IMR-90 (cell line): ENCODE results near the gene PSG1. TPM values are rescaled to one million over a fixed set of nuclear protein-coding genes. Genes with fewer than 3 reads are reported as not detected.

Experiments used
- ATAC-seq: fragments of 200-7000 bp; cut with Tn5 transposase; 2 replicates; pipeline ENCODE4 v1.9.1; 2020; ENCODE audit warnings: low read depth, mild to moderate bottlenecking, moderate library complexity
- BruUV-seq: library from RNA; stranded (reverse); fragments of 400-500 nt; replicated peaks from 2 replicates; lab custom pipeline; 2021; lab: Mats Ljungman, UMichigan
- CTCF ChIA-PET: fragments of 300-600 bp; formaldehyde crosslinking; extraction: SDS; loops from one replicate; lab custom pipeline; 2021; ENCODE audit warnings: antibody characterized with exemption; lab: Yijun Ruan, JAX
- POLR2A ChIA-PET: fragments of 300-600 bp; sonication (Branson Sonifier 250); formaldehyde crosslinking; loops from one replicate; lab custom pipeline; 2022; ENCODE audit warnings: antibody characterized with exemption; ENCODE audit not compliant: unreplicated experiment; lab: Charles Lee
- DNase-seq: peaks from one replicate; pipeline ENCODE4 v3.0.0; 2013
- H2AFZ ChIP-seq: replicated peaks from 2 replicates; pipeline ENCODE3; 2013; ENCODE audit warnings: low read length, mild to moderate bottlenecking; ENCODE audit not compliant: poor library complexity
- H2AK5ac ChIP-seq: 2 replicates; pipeline ENCODE4 v1.6.1; 2013; ENCODE audit warnings: low read depth, low read length, inconsistent platforms
- H2AK9ac ChIP-seq: replicated peaks from 2 replicates; pipeline ENCODE3; 2013; ENCODE audit warnings: mild to moderate bottlenecking, low read depth, low read length, moderate library complexity; ENCODE audit not compliant: poor library complexity
- H2BK120ac ChIP-seq: 2 replicates; pipeline ENCODE4 v1.6.1; 2013; ENCODE audit warnings: low read depth, low read length, inconsistent platforms
- H2BK15ac ChIP-seq: 3 replicates; pipeline ENCODE4 v1.6.1; 2013; ENCODE audit warnings: low read depth, low read length, inconsistent platforms
- H2BK20ac ChIP-seq: 2 replicates; pipeline ENCODE4 v1.6.1; 2013; ENCODE audit warnings: low read depth, mild to moderate bottlenecking, inconsistent platforms, low read length, moderate library complexity
- H2BK5ac ChIP-seq: 2 replicates; pipeline ENCODE4 v1.6.1; 2013; ENCODE audit warnings: mild to moderate bottlenecking, low read depth, low read length, inconsistent platforms; ENCODE audit not compliant: poor library complexity, severe bottlenecking
- H3K14ac ChIP-seq: replicated peaks from 2 replicates; pipeline ENCODE4 v1.6.1; 2013; ENCODE audit warnings: low read depth, low read length, inconsistent platforms
- H3K18ac ChIP-seq: 2 replicates; pipeline ENCODE4 v1.6.1; 2013; ENCODE audit warnings: low read depth, low read length, control low read depth
- H3K23ac ChIP-seq: 2 replicates; pipeline ENCODE4 v1.6.1; 2013; ENCODE audit warnings: low read depth, low read length, inconsistent platforms
- H3K27ac ChIP-seq: 2 replicates; pipeline ENCODE4 v1.5.1; 2013; ENCODE audit warnings: mild to moderate bottlenecking, control low read depth, low read length; ENCODE audit not compliant: insufficient read depth
- H3K27me3 ChIP-seq: 2 replicates; pipeline ENCODE4 v1.6.1; 2013; ENCODE audit warnings: low read length; ENCODE audit not compliant: control insufficient read depth, insufficient read depth
- H3K36me3 ChIP-seq: 2 replicates; pipeline ENCODE4 v1.6.1; 2013; ENCODE audit warnings: low read length, mixed read lengths; ENCODE audit not compliant: control insufficient read depth, insufficient read depth
- H3K4ac ChIP-seq: 2 replicates; pipeline ENCODE4 v1.6.1; 2013; ENCODE audit warnings: low read depth, low read length, inconsistent platforms
- H3K4me1 ChIP-seq: 2 replicates; pipeline ENCODE4 v1.6.1; 2013; ENCODE audit warnings: low read length, mixed read lengths; ENCODE audit not compliant: control insufficient read depth, insufficient read depth
- H3K4me2 ChIP-seq: 2 replicates; pipeline ENCODE4 v1.6.1; 2013; ENCODE audit warnings: low read depth, mild to moderate bottlenecking, control low read depth, low read length, moderate library complexity
- H3K4me3 ChIP-seq: 2 replicates; pipeline ENCODE4 v1.5.1; 2013; ENCODE audit warnings: low read depth, mild to moderate bottlenecking, control low read depth, low read length, moderate library complexity; ENCODE audit not compliant: insufficient read depth
- H3K56ac ChIP-seq: 2 replicates; pipeline ENCODE4 v1.6.1; 2013; ENCODE audit warnings: low read length, inconsistent platforms; ENCODE audit not compliant: insufficient read depth; ENCODE audit errors: extremely low read depth
- H3K79me1 ChIP-seq, 2 experiments: 2 replicates each; pipeline ENCODE4 v1.6.1; 2013; ENCODE audit warnings: low read length in 2 of 2, inconsistent platforms in 1 of 2, low read depth in 1 of 2
- H3K9ac ChIP-seq: 2 replicates; pipeline ENCODE4 v1.6.1; 2013; ENCODE audit warnings: low read depth, low read length, control low read depth
- H3K9me1 ChIP-seq: 2 replicates; pipeline ENCODE4 v1.6.1; 2013; ENCODE audit warnings: low read length, inconsistent platforms; ENCODE audit not compliant: insufficient read depth
- H3K9me3 ChIP-seq: 2 replicates; pipeline ENCODE4 v1.6.1; 2013; ENCODE audit warnings: low read length; ENCODE audit not compliant: control insufficient read depth, insufficient read depth
- H4K20me1 ChIP-seq: 2 replicates; pipeline ENCODE4 v1.6.1; 2013; ENCODE audit warnings: low read length, inconsistent platforms; ENCODE audit not compliant: insufficient read depth
- H4K5ac ChIP-seq: 2 replicates; pipeline ENCODE4 v1.6.1; 2013; ENCODE audit warnings: mild to moderate bottlenecking, low read depth, low read length, control low read depth
- H4K8ac ChIP-seq, 2 experiments: 2 replicates each; pipeline ENCODE4 v1.6.1; 2013; ENCODE audit warnings: low read depth in 2 of 2, low read length in 2 of 2, control low read depth in 1 of 2, inconsistent platforms in 1 of 2
- H4K91ac ChIP-seq: 2 replicates; pipeline ENCODE4 v1.6.1; 2013; ENCODE audit warnings: low read depth, low read length, inconsistent platforms; ENCODE audit not compliant: insufficient read depth
- MAZ ChIP-seq: IDR thresholded peaks from 2 replicates; pipeline ENCODE4 v1.6.1; 2012; ENCODE audit warnings: low read depth, mild to moderate bottlenecking, low read length, improper control_type of control experiment, moderate library complexity, borderline replicate concordance
- MXI1 ChIP-seq: IDR thresholded peaks from 2 replicates; pipeline ENCODE4 v1.6.1; 2012; ENCODE audit warnings: low read depth, mild to moderate bottlenecking, low read length, moderate library complexity, borderline replicate concordance
- WGBS, 2 experiments: methylation state at CpG; one replicate each; pipeline versions ENCODE4 v1.1.5 to v1.1.7; 2013; ENCODE audit warnings: missing lambda C conversion rate in 2 of 2; ENCODE audit not compliant: insufficient read length in 1 of 2; ENCODE audit errors: extremely low coverage in 2 of 2; 5-methylcytosine and 5-hydroxymethylcytosine counted together
- dilution Hi-C: fragments of 300-500 bp; cut with HindIII; formaldehyde crosslinking; loops from one replicate; pipeline ENCODE4 v1.14.3; 2018; ENCODE audit warnings: low sequenced_read_pairs; ENCODE audit not compliant: unreplicated experiment
- in situ Hi-C: fragments of 300-500 bp; cut with MboI; formaldehyde crosslinking; loops from 3 replicates; pipeline ENCODE4 v1.14.3; 2019; ENCODE audit warnings: low sequenced_read_pairs, inconsistent platforms, mixed read lengths
- intact Hi-C: fragments of 100-400 bp; cut with micrococcal nuclease; formaldehyde crosslinking; loops from 2 replicates; pipeline ENCODE4 v1.10.0; 2022
- polyA plus RNA-seq, 3 experiments: library from polyadenylated mRNA; depleted of rRNA; stranded (reverse); fragments of >200 nt; gene quantifications; 2 replicates each; pipeline ENCODE4 v1.2.3, GENCODE V29; 2012; ENCODE audit warnings: low replicate concordance in 1 of 3
- total RNA-seq: library from RNA; depleted of rRNA; stranded (reverse); fragments of >200 nt; gene quantifications from 2 replicates; pipeline ENCODE4 v1.2.3, GENCODE V29; 2012
- TF ChIP-seq, protein P1 (sequence below): fragments of 150-350 bp; IDR thresholded peaks from 2 replicates; pipeline ENCODE4 v1.6.1; 2016; ENCODE audit warnings: low read depth, mild to moderate bottlenecking, low read length, moderate library complexity, borderline replicate concordance
- TF ChIP-seq, protein P2 (sequence below): conservative IDR thresholded peaks from 2 replicates; pipeline ENCODE4 v1.5.1; 2012; ENCODE audit warnings: mild to moderate bottlenecking, low read depth, low read length, improper control_type of control experiment
- TF ChIP-seq, protein P3 (sequence below): fragments of 150-350 bp; IDR thresholded peaks from 2 replicates; pipeline ENCODE4 v1.6.1; 2017; ENCODE audit warnings: mild to moderate bottlenecking, antibody characterized with exemption, low read length, low read depth

The PSG1 gene
- total and polyA plus RNA-seq, 2 of the 4 experiments (the other 2 are of a cell fraction) = 0.90 to 2.5 TPM

DNA sequence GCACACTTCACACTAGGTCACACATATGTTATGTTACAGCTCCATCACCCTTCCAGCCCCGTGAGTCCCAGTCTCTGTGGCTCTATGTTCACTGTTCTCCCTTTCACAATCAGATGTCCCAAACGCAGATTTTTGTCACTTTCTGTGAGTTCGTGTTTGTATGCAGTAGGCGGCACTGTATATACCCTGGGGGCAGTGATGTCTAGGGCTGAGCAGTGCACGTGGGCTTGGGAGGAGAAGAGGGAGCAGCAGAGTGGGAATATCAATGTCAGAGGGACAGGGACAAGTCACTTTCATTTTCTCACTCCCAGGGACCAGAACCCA, 22.0 kb downstream of the PSG1 start:
- no peaks in the 10 kb centered on the region for H3K27me3 ChIP-seq
- no peaks in the 10 kb centered on the region for H4K20me1 ChIP-seq
- H2AK9ac ChIP-seq = no peak overlapping the region
- H3K9me3 ChIP-seq = 0 out of 2 replicates have a peak, but pooled peaks cover 3% of the 10 kb centered on the region
- H2AFZ ChIP-seq = no peak overlapping the region
- BruUV-seq = no TSS peak
- WGBS, 2 experiments = no CpG with 5 or more reads among the region's 5 CpGs
- DNase-seq = no peak
- intact Hi-C loops = no loop called here
- ChIA-PET CTCF (no interaction called here), POLR2A (no interaction called here)
- peak overlapping the region; percentile 86; the same call in 1 of the 2 replicates for H3K18ac ChIP-seq
- H3K4me3 ChIP-seq = no peak overlapping the region
- peak overlapping the region; percentile 98 for H2BK20ac ChIP-seq
- H2AK5ac ChIP-seq = peak overlapping the region; percentile 93
- H3K23ac ChIP-seq = no peak overlapping the region; the same call in 1 of the 2 replicates
- peaks cover 14% of the 10 kb centered on the region for H3K9me1 ChIP-seq
- H2BK5ac ChIP-seq = peak overlapping the region; percentile 79
- H3K27ac ChIP-seq = no peak overlapping the region
- H2BK120ac ChIP-seq = peak overlapping the region; percentile 93
- no peaks in the 10 kb centered on the region for H3K36me3 ChIP-seq
- H4K5ac ChIP-seq = peak overlapping the region; percentile 96; the same call in 1 of the 2 replicates
- H2BK15ac ChIP-seq = peak overlapping the region; percentile 95; the same call in 2 of the 3 replicates
- H4K8ac ChIP-seq = peak overlapping the region; percentile 69 to 72; a peak in 3 of 4 replicates
- peak overlapping the region; percentile 87 for H3K14ac ChIP-seq
- peak overlapping the region; percentile 90 for H4K91ac ChIP-seq
- TF ChIP-seq MAZ (no peak), MXI1 (no peak)
- TF ChIP-seq, protein P1, sequence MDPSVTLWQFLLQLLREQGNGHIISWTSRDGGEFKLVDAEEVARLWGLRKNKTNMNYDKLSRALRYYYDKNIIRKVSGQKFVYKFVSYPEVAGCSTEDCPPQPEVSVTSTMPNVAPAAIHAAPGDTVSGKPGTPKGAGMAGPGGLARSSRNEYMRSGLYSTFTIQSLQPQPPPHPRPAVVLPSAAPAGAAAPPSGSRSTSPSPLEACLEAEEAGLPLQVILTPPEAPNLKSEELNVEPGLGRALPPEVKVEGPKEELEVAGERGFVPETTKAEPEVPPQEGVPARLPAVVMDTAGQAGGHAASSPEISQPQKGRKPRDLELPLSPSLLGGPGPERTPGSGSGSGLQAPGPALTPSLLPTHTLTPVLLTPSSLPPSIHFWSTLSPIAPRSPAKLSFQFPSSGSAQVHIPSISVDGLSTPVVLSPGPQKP = no peak
- TF ChIP-seq, protein P2, sequence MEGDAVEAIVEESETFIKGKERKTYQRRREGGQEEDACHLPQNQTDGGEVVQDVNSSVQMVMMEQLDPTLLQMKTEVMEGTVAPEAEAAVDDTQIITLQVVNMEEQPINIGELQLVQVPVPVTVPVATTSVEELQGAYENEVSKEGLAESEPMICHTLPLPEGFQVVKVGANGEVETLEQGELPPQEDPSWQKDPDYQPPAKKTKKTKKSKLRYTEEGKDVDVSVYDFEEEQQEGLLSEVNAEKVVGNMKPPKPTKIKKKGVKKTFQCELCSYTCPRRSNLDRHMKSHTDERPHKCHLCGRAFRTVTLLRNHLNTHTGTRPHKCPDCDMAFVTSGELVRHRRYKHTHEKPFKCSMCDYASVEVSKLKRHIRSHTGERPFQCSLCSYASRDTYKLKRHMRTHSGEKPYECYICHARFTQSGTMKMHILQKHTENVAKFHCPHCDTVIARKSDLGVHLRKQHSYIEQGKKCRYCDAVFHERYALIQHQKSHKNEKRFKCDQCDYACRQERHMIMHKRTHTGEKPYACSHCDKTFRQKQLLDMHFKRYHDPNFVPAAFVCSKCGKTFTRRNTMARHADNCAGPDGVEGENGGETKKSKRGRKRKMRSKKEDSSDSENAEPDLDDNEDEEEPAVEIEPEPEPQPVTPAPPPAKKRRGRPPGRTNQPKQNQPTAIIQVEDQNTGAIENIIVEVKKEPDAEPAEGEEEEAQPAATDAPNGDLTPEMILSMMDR = no peak
- TF ChIP-seq, protein P3, sequence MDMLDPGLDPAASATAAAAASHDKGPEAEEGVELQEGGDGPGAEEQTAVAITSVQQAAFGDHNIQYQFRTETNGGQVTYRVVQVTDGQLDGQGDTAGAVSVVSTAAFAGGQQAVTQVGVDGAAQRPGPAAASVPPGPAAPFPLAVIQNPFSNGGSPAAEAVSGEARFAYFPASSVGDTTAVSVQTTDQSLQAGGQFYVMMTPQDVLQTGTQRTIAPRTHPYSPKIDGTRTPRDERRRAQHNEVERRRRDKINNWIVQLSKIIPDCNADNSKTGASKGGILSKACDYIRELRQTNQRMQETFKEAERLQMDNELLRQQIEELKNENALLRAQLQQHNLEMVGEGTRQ = no peak
- H3K4me1 ChIP-seq = peaks cover 8% of the 10 kb centered on the region
- dilution Hi-C loops = no loop called here
- no peaks in the 10 kb centered on the region for H3K79me1 ChIP-seq
- H3K9ac ChIP-seq = no peak overlapping the region
- no peak overlapping the region for H3K56ac ChIP-seq
- in situ Hi-C loops = no loop called here
- no peak for ATAC-seq
- peak overlapping the region; percentile 94 for H3K4ac ChIP-seq
- no peak overlapping the region for H3K4me2 ChIP-seq
